Kidney (tissue), 14 donors: ENCODE data around the gene STPG3. TPM values are rescaled to one million over a fixed set of nuclear protein-coding genes. Genes with fewer than 3 reads are reported as not detected.

ENCODE experiments used
- DNase-seq, 5 donors: peaks; one replicate each; pipeline ENCODE4 v3.0.0-alpha.2; 2013 to 2020
- FAIRE-seq: peaks from 2 replicates; lab custom pipeline; 2012; peaks lifted over from hg19 to GRCh38; lab: Jason Lieb, UNC
- H3K27ac ChIP-seq, 2 donors: one replicate each; pipeline ENCODE4 v1.7.0; 2013; ENCODE audit warnings: low read depth in 2 of 2, low read length in 2 of 2, inconsistent platforms in 1 of 2
- H3K27me3 ChIP-seq: one replicate; pipeline ENCODE4 v1.7.1; 2013; ENCODE audit warnings: low read length, inconsistent platforms; ENCODE audit not compliant: control insufficient read depth, insufficient read depth
- H3K36me3 ChIP-seq, 3 donors: one replicate each; pipeline versions ENCODE4 v1.7.0 to v1.7.1; 2013; ENCODE audit warnings: low read length in 3 of 3, control low read depth in 1 of 3, inconsistent platforms in 1 of 3; ENCODE audit not compliant: insufficient read depth in 3 of 3, control insufficient read depth in 2 of 3
- H3K4me1 ChIP-seq, 3 donors: one replicate each; pipeline versions ENCODE4 v1.7.0 to v1.7.1; 2013; ENCODE audit warnings: low read length in 3 of 3, inconsistent platforms in 1 of 3, low read depth in 1 of 3; ENCODE audit not compliant: control insufficient read depth in 2 of 3, insufficient read depth in 2 of 3
- H3K4me3 ChIP-seq, 3 donors: one replicate each; pipeline versions ENCODE4 v1.7.0 to v1.8.1; 2013; ENCODE audit warnings: low read length in 3 of 3, control low read depth in 1 of 3, inconsistent platforms in 1 of 3
- H3K9ac ChIP-seq, 3 donors: one replicate each; pipeline versions ENCODE4 v1.7.0 to v1.7.1; 2013; ENCODE audit warnings: low read length in 3 of 3, control low read depth in 1 of 3, inconsistent platforms in 1 of 3
- H3K9me3 ChIP-seq, 3 donors: one replicate each; pipeline versions ENCODE4 v1.7.0 to v1.7.1; 2013; ENCODE audit warnings: low read length in 3 of 3, control low read depth in 1 of 3, inconsistent platforms in 1 of 3; ENCODE audit not compliant: control insufficient read depth in 2 of 3, insufficient read depth in 1 of 3
- CTCF ChIP-seq: IDR thresholded peaks from 3 replicates; pipeline ENCODE4 v1.5.1; 2012; ENCODE audit warnings: mild to moderate bottlenecking, moderate library complexity, borderline replicate concordance; ENCODE audit not compliant: insufficient read depth; ENCODE audit errors: extremely low read depth
- intact Hi-C: fragments of 100-400 bp; cut with DNase I; formaldehyde crosslinking; loops from one replicate; pipeline ENCODE4 v1.11.1; 2022
- polyA plus RNA-seq: library from polyadenylated mRNA; stranded (reverse); fragments of 350-450 nt; fragmentation: Illumina TruSeq; extraction: RNeasy Lipid Tissue Mini Kit (QIAGEN cat#74804); gene quantifications from one replicate; pipeline ENCODE4 v1.2.3, GENCODE V29; 2014; ENCODE audit warnings: low read depth, low replicate concordance; ENCODE audit not compliant: insufficient read depth
- total RNA-seq: library from RNA; stranded (reverse); fragmentation: NEBNext Ultra II Directional; extraction: Animal tissue kit (Norgen Biotek cat#: 25700); gene quantifications from one replicate; pipeline ENCODE4 v1.2.1, GENCODE V29; 2021
- donor health status: control.
- donor health status: control.
- donor health status: control.
- donor health status: control.
- donor health status: control.
- donor health status: DM: yes; HTN: yes; CAD: no.
- donor health status: Normal renal cell carcinoma (clear cell type).

Gene STPG3
- total and polyA plus RNA-seq, 2 donors from 2014 or later = 0.38 TPM; not detected in 1

GRCh38 chr9:137252555-137253506 is 1.7 kb downstream of the STPG3 start:
- H3K36me3 ChIP-seq = peaks cover 0 to 6% (median 0%) of the 10 kb centered on the region in 3 donors
- no peak for FAIRE-seq
- no peaks in the 10 kb centered on the region for H3K27me3 ChIP-seq
- no peak overlapping the region for H3K9ac ChIP-seq
- no peaks in the 10 kb centered on the region for H3K9me3 ChIP-seq
- DNase-seq = peak in 2 of 5 donors; percentile 46 to 51
- intact Hi-C loops = no loop called here
- peaks cover 0 to 22% (median 13%) of the 10 kb centered on the region in 3 donors for H3K4me1 ChIP-seq
- TF ChIP-seq CTCF = no peak
- H3K4me3 ChIP-seq = no peak overlapping the region
- no peak overlapping the region for H3K27ac ChIP-seq

DNA sequence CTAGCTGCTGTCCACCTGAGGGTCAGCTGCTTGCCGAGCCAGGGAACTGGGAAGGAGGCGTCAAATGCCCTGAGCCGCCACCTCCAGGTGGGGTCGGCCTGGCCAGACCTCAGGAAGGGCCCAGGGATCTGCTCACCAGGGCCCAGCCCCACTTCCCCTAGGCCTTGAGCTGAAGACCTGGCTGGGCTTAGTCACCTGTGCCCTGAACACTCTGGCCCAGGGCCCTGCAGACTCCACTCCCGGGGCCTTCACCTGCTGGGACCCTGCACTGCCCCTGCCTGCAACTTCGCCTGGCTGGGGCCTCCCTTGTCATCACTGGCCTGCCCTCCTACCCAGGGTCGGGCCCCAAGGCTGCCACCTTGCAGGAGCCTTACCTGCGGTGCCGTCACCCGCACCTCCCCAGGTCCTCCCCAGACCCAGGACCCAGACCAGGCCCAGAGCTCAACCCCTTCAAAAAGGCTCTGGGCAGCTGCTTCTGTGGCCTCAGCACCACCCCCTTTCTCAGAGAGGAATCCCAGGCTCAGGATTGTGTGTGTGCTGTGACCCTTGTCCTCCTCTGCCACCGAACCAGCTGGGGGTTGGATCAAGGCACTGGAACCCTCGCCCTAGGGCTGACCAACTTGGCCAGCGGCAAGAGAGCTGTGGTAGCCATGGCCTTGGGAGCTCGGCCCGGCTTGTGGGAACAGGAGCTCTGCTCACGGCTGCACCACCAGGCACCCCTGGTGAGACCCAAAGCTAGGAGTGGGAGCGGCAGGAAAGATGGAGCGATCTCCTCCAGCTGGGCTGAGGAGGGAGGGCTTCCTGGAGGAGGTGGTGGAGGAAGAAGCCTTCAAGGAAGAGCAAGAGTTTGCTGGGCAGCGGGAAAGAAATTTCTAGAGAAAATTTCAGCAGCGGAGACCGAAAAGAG is 2.9 kb downstream of the STPG3 start:
- DNase-seq (peak in 2 of 5 donors; percentile 47 to 58), FAIRE-seq (no peak)
- Histone ChIP-seq H3K27me3 (no peaks in the 10 kb centered on the region), H3K9ac (peak overlapping the region in 2 of 3 donors; percentile 72 to 82), H3K36me3 (peaks cover 0 to 6% (median 2%) of the 10 kb centered on the region in 3 donors), H3K4me3 (peak overlapping the region; percentile 24 to 79 (median 54)), H3K27ac (peak overlapping the region; percentile 53 to 63), H3K9me3 (no peaks in the 10 kb centered on the region), H3K4me1 (peaks cover 0 to 22% (median 13%) of the 10 kb centered on the region in 3 donors)
- intact Hi-C loops = no loop called here
- no peak for TF ChIP-seq CTCF

DNA sequence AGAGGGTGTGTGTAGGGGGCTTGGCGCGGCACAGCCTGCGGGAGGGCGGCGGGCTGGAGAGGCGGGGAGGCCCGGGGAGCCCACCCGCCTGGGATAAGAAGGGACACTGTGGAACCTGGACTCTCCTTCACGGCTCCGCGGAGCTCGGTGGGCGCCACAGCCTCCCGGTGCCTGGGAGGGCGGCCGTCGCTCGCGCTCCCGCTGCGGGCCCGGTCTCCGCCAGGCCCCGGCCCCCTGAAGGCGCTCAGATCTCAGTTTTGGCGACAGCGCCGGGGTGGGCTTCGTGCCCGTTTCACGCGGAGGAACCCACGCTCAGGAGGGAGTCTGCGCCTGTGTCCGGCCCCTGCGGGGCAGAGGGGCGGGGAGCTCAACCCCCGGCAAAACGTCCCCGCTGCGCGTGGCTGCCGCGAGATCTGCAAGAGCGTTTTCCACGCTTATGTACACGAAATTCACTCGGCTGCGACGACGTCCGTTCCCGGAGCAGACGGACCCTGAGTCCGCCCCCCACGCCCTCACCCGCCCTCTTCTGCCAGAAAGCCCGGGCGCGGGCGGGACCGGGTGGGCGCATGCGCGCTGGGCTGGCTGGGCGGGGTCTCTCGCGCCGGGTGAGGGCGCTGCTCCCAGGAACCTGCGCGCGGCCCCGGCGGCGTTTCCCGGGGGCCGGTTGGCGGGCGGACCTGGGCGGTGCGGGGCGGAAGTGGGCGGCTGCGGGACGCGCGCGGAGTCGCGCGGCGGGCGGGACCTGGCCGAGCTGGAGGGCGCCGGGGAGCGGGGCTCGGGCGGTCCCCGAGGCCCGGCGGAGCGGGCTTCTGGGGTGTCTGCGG is 3.8 kb downstream of the STPG3 start, which contains the start of gene NELFB:
NELFB (plus strand) TSS at position 704 of the 824 bp plus-strand sequence.
- H3K36me3 ChIP-seq = peaks cover 0 to 10% (median 4%) of the 10 kb centered on the region in 3 donors
- H3K27me3 ChIP-seq = no peaks in the 10 kb centered on the region
- TF ChIP-seq CTCF = peak; percentile 8
- H3K9me3 ChIP-seq = no peaks in the 10 kb centered on the region
- peak; percentile 93 to 98 (median 96) for DNase-seq
- peaks cover 0 to 22% (median 13%) of the 10 kb centered on the region in 3 donors for H3K4me1 ChIP-seq
- no peak for FAIRE-seq
- intact Hi-C loops = no loop called here
- peak within 1 kb of the TSS; percentile 57 to 82 (median 82) for H3K9ac ChIP-seq
- H3K27ac ChIP-seq = peak within 1 kb of the TSS; percentile 53 to 63
- H3K4me3 ChIP-seq = peak within 1 kb of the TSS; percentile 73 to 90 (median 84)
